ENCODE data around the gene RGS7BP.

DNA sequence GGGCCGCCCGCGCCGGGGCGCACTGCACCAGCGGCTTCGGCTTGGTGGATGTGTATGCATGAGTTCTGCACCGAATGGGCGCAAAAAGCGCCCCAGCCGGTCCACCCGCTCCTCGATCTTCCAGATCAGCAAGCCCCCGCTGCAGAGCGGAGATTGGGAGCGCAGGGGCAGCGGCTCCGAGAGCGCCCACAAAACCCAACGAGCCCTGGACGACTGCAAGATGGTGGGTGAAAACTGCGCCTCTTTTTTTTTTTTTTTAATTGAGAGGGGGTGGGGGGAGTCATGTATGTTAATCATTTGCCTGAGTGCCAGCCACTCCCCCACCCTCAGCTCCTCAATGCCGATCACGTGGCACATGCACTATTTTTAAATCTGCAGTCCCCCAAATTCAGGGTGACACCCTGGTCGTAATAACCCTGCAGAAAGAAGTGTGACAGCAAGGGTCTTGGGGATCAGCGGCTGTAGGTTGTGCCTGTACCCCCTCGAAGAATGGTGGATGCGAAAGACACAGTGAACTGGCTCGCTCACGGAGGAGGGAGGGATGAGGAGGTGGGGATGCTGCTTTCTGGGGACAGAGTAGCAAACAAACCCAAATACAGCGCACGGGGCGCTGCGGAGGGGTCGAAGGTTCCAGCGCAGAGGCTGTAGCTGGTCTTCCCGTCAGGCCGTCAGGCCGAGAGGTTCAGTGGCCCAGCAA is 900 bp downstream of the RGS7BP start:
- TF ChIP-seq CREB1 (IDR thresholded peaks at IDR 0.05) (no peak), CREB1 (CRISPR knock-in tag; IDR thresholded peaks at IDR 0.05) (no peak), BHLHE40 (IDR thresholded peaks at IDR 0.05; ENCODE audit: low read length) (no peak), ZNF530 (CRISPR knock-in tag; IDR thresholded peaks at IDR 0.05; ENCODE audit: low read depth) (no peak), TAF1 (CRISPR knock-in tag; IDR thresholded peaks at IDR 0.05) (no peak)
